ENCODE data around the gene GAL3ST3. TPM values are rescaled to one million over a fixed set of nuclear protein-coding genes. Genes with fewer than 3 reads are reported as not detected.

The GAL3ST3 gene
- total RNA-seq, 2 donors from 2014 or later: 22.7 to 29.0 TPM

DNA sequence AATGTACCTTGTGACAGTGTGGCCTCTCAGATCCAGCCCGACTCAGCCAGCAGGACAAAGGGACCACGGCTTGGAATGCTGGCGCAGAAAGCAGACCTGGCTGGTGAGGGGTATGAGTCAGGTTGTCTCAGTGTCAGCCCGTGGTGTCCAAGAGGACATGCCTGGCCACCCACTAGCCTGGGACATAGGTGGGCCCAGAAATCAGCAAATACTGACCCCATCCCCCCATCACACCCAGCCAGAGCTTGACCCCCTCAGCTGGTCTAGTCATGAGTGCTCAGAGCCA lies 42.1 kb downstream of the GAL3ST3 start:
- Histone ChIP-seq H3K36me3 (peaks cover 14% of the 10 kb centered on the region), H3K27ac (peak overlapping the region in 1 of 2 donors; percentile 2), H3K4me3 (no peak overlapping the region), H3K27me3 (peaks cover 0 to 4% of the 10 kb centered on the region in 2 donors), H3K4me1 (peaks cover 0 to 12% of the 10 kb centered on the region in 2 donors), H3K9me3 (no peaks in the 10 kb centered on the region)
- TF ChIP-seq, protein P1, sequence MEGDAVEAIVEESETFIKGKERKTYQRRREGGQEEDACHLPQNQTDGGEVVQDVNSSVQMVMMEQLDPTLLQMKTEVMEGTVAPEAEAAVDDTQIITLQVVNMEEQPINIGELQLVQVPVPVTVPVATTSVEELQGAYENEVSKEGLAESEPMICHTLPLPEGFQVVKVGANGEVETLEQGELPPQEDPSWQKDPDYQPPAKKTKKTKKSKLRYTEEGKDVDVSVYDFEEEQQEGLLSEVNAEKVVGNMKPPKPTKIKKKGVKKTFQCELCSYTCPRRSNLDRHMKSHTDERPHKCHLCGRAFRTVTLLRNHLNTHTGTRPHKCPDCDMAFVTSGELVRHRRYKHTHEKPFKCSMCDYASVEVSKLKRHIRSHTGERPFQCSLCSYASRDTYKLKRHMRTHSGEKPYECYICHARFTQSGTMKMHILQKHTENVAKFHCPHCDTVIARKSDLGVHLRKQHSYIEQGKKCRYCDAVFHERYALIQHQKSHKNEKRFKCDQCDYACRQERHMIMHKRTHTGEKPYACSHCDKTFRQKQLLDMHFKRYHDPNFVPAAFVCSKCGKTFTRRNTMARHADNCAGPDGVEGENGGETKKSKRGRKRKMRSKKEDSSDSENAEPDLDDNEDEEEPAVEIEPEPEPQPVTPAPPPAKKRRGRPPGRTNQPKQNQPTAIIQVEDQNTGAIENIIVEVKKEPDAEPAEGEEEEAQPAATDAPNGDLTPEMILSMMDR (IDR thresholded peaks at IDR 0.05): no peak
- DNase-seq (ENCODE audit: low spot score): no peak

DNA sequence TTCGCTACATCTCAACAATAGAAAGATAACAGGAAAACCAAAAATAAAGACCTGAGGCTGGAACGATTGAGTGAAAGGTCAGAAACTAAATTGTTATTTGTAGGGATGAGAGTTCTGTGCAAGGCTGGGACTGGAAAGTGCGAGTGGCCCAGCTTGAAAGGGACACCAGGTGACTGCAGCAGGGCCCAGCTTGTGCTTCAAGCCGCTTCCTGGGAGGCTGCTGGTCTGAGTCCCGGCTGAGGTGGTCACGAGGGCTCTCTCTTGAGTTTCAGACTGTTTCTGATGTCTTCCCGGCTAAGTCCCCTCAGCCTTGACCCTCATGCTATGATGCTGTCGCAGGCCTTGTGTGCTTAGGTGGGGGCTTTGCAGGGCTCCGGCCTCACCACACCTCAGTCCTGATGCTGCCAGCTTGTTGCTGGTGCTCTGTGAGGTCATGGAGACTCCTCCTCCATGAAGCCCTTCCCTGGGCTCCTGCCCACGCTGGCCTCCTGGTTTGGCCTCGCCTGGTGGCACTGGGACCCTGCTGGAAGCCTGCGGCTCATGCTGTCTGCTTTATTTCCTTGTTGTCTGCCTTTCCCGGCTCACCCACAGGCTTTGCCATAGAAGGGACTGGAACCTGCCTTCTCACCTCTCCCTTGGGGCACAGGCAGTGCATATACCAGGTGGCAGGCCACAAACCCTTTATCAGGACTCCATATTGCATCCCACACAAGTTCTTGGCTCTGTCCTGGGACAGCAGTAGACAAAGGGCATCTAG lies 42.6 kb downstream of the GAL3ST3 start:
- TF ChIP-seq, protein P1 (IDR thresholded peaks at IDR 0.05): no peak
- no peak overlapping the region for H3K4me3 ChIP-seq
- H3K27ac ChIP-seq: no peak overlapping the region
- peaks cover 14% of the 10 kb centered on the region for H3K36me3 ChIP-seq
- peaks cover 0 to 7% of the 10 kb centered on the region in 2 donors for H3K4me1 ChIP-seq
- no peaks in the 10 kb centered on the region for H3K9me3 ChIP-seq
- DNase-seq (ENCODE audit: low spot score): no peak
- no peaks in the 10 kb centered on the region for H3K27me3 ChIP-seq

DNA sequence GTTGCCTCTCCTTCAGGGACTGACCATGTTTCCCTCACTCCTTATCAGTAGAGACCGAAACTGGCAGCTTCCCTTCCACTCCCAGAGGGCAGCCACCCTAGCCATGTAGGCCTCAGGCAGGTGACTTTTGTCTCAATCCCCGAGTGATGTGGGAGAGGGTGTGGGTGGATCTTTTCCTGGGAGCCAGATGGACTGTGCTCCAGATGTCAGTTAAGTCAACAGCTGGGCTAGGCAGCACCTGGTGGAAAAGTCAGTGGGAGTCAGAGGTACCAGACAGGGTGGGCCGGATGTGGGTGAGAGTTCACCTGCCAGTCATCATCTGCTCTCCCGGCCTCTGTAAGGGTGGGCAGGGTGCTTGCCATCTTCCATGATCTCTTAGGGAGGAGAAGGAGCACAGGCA lies 44.8 kb downstream of the GAL3ST3 start:
- Histone ChIP-seq H3K27me3 (no peaks in the 10 kb centered on the region), H3K36me3 (peaks cover 27% of the 10 kb centered on the region), H3K27ac (no peak overlapping the region), H3K9me3 (no peaks in the 10 kb centered on the region), H3K4me1 (peaks cover 0 to 22% of the 10 kb centered on the region in 2 donors), H3K4me3 (no peak overlapping the region)
- no peak for DNase-seq (ENCODE audit: low spot score)
- TF ChIP-seq, protein P1 (IDR thresholded peaks at IDR 0.05): no peak

DNA sequence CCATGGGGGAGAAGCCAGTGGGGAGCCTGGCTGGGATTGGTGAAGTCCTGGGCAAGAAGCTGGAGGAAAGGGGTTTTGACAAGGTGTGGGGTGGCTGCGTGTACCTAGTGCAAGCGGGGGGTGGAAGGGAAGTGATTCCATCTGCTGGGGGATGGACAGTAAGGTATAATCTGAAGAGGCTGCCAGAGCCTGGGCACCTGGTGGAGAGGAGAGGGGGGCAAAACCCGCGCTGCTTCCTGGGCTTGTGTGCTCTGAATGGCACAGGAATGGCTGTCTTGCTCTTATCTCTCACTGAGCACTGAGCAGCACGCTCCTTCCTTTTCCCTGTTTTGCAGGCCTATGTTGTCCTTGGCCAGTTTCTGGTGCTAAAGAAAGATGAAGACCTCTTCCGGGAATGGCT lies 45.7 kb downstream of the GAL3ST3 start:
- TF ChIP-seq, protein P1 (IDR thresholded peaks at IDR 0.05): no peak
- H3K4me3 ChIP-seq: peak overlapping the region; percentile 77 to 86
- no peaks in the 10 kb centered on the region for H3K27me3 ChIP-seq
- H3K27ac ChIP-seq: peak overlapping the region; percentile 90 to 91
- H3K36me3 ChIP-seq: peaks cover 36% of the 10 kb centered on the region
- H3K4me1 ChIP-seq: peaks cover 0 to 22% of the 10 kb centered on the region in 2 donors
- no peak for DNase-seq (ENCODE audit: low spot score)
- H3K9me3 ChIP-seq: no peaks in the 10 kb centered on the region

DNA sequence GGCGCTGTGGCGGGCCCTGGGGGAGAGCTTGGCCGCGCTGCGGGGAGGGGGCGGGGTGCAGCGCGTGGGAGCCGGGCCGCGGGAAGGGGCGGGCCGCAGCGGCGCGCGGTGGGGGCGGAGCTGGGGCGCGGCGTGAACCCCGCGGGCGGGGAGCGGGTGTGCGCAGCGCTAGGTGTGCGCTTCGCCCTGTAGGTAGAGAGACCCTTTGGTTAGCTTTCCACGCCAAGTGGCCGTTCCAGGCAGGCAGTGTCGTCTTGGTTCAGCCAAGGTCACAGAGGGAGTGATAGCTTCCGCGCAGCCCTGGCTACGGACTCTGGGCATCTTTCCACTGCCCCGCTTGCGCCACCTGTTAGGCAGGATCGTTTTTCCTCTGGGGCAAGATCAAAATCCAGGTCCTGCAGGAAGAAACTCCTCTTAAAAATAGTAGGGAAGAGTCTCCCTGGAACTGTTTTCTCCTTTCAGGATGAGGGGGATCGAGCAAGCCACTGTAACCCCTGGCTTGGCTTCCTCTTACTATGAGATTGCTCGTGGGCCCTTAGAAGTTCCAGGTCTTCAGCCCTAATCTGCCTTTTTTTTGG lies 46.2 kb downstream of the GAL3ST3 start:
- Histone ChIP-seq H3K27ac (peak overlapping the region; percentile 90 to 91), H3K4me1 (peaks cover 0 to 22% of the 10 kb centered on the region in 2 donors), H3K36me3 (peaks cover 42% of the 10 kb centered on the region), H3K9me3 (no peaks in the 10 kb centered on the region), H3K27me3 (no peaks in the 10 kb centered on the region), H3K4me3 (peak overlapping the region; percentile 77 to 86)
- TF ChIP-seq, protein P1 (IDR thresholded peaks at IDR 0.05): peak in 1 of 2 donors; percentile 51
- DNase-seq (ENCODE audit: low spot score): no peak
